ENCODE measurements around the gene C3orf20. TPM values are rescaled to one million over a fixed set of nuclear protein-coding genes. Genes with fewer than 3 reads are reported as not detected.

The C3orf20 gene
- total and polyA plus RNA-seq, 2 of the 4 experiments (the other 2 are of a cell fraction) = not detected

GRCh38 chr3:14806641-14807263, 131.8 kb downstream of the C3orf20 start:
- no peaks in the 10 kb centered on the region for H4K20me1 ChIP-seq (ENCODE audit: insufficient read depth, low read length)
- H3K4me1 ChIP-seq (ENCODE audit: control insufficient read depth, insufficient read depth, low read length) = no peaks in the 10 kb centered on the region
- no peak overlapping the region for H3K9ac ChIP-seq (ENCODE audit: low read depth, low read length)
- DNase-seq (peak; percentile 4), ATAC-seq (ENCODE audit: low read depth) (no peak)
- no peak overlapping the region for H2AK5ac ChIP-seq (ENCODE audit: low read depth, low read length)
- no peak overlapping the region for H4K8ac ChIP-seq (ENCODE audit: low read depth in 2 of 2, low read length in 2 of 2)
- no peak overlapping the region for H2BK15ac ChIP-seq (ENCODE audit: low read depth, low read length)
- no peak overlapping the region for H2BK5ac ChIP-seq (ENCODE audit: low read depth, low read length, poor library complexity, severe bottlenecking)
- no peak overlapping the region for H3K56ac ChIP-seq (ENCODE audit: extremely low read depth, insufficient read depth, low read length)
- no peak overlapping the region for H3K27ac ChIP-seq (ENCODE audit: insufficient read depth, low read length)
- dilution Hi-C loops (cut with HindIII; ENCODE audit: low sequenced_read_pairs, unreplicated experiment) = no loop called here
- H3K18ac ChIP-seq (ENCODE audit: low read depth, low read length) = no peak overlapping the region
- no peak overlapping the region for H4K5ac ChIP-seq (ENCODE audit: low read depth, low read length)
- H3K4ac ChIP-seq (ENCODE audit: low read depth, low read length) = no peak overlapping the region
- TF ChIP-seq MXI1 (IDR thresholded peaks at IDR 0.05; ENCODE audit: borderline replicate concordance, low read depth, low read length) (no peak), FOS (IDR thresholded peaks at IDR 0.05; ENCODE audit: low read depth, low read length) (no peak), POLR2A (IDR thresholded peaks at IDR 0.05; ENCODE audit: low read depth, low read length) (no peak), CHD1 (IDR thresholded peaks at IDR 0.05; ENCODE audit: low read depth, low read length) (no peak), ELK1 (IDR thresholded peaks at IDR 0.05; ENCODE audit: borderline replicate concordance, low read depth, low read length) (no peak), CTCF (conservative IDR thresholded peaks at IDR 0.05; ENCODE audit: low read depth, low read length) (no peak), RCOR1 (IDR thresholded peaks at IDR 0.05; ENCODE audit: insufficient replicate concordance, low read length) (no peak), MAFK (IDR thresholded peaks at IDR 0.05; ENCODE audit: low read depth, low read length) (no peak), NFE2L2 (IDR thresholded peaks at IDR 0.05; ENCODE audit: low read depth, low read length) (no peak), MAZ (IDR thresholded peaks at IDR 0.05; ENCODE audit: borderline replicate concordance, low read depth, low read length) (no peak), USF2 (IDR thresholded peaks at IDR 0.05; ENCODE audit: low read depth, low read length) (no peak), BHLHE40 (IDR thresholded peaks at IDR 0.05; ENCODE audit: low read depth, low read length) (no peak), RFX5 (IDR thresholded peaks at IDR 0.05; ENCODE audit: low read depth, low read length) (no peak), RAD21 (IDR thresholded peaks at IDR 0.05; ENCODE audit: low read length) (no peak), CEBPB (IDR thresholded peaks at IDR 0.05; ENCODE audit: low read depth, low read length) (no peak), SMC3 (IDR thresholded peaks at IDR 0.05; ENCODE audit: low read depth, low read length) (no peak)
- no peak overlapping the region for H2AFZ ChIP-seq (replicated peaks; ENCODE audit: low read length, poor library complexity)
- H3K9me1 ChIP-seq (ENCODE audit: insufficient read depth, low read length) = no peaks in the 10 kb centered on the region
- ChIA-PET CTCF (no interaction called here), POLR2A (ENCODE audit: unreplicated experiment) (no interaction called here)
- in situ Hi-C loops (cut with MboI; ENCODE audit: low sequenced_read_pairs) = no loop called here
- BruUV-seq (replicated peaks) = no TSS peak
- intact Hi-C loops (cut with micrococcal nuclease) = no loop called here
- H2BK20ac ChIP-seq (ENCODE audit: low read depth, low read length) = no peak overlapping the region
- H3K23ac ChIP-seq (ENCODE audit: low read depth, low read length) = no peak overlapping the region
- no peaks in the 10 kb centered on the region for H3K9me3 ChIP-seq (ENCODE audit: control insufficient read depth, insufficient read depth, low read length)
- H4K91ac ChIP-seq (ENCODE audit: insufficient read depth, low read depth, low read length) = no peak overlapping the region
- no peak overlapping the region for H3K4me2 ChIP-seq (ENCODE audit: low read depth, low read length)
- peaks cover 42% of the 10 kb centered on the region for H3K27me3 ChIP-seq (ENCODE audit: control insufficient read depth, insufficient read depth, low read length)
- H3K79me1 ChIP-seq (ENCODE audit: low read depth in 1 of 2, low read length in 2 of 2) = no peaks in the 10 kb centered on the region
- no peak overlapping the region for H3K14ac ChIP-seq (replicated peaks; ENCODE audit: low read depth, low read length)
- H2AK9ac ChIP-seq (replicated peaks; ENCODE audit: low read depth, low read length, poor library complexity) = no peak overlapping the region
- no peak overlapping the region for H2BK120ac ChIP-seq (ENCODE audit: low read depth, low read length)
- H3K4me3 ChIP-seq (ENCODE audit: insufficient read depth, low read depth, low read length) = no peak overlapping the region
- no peaks in the 10 kb centered on the region for H3K36me3 ChIP-seq (ENCODE audit: control insufficient read depth, insufficient read depth, low read length)
- 36% methylated on average over 3 of the region's 8 CpGs; no CpG with 5 or more reads in 1 of the 2 experiments for WGBS, 2 experiments (ENCODE audit: extremely low coverage in 2 of 2, insufficient read length in 1 of 2)
